SH-SY5Y (cell line): ENCODE data around the gene ZBTB49.

Source experiments
- GATA2 ChIP-seq: IDR thresholded peaks from 2 replicates; pipeline ENCODE4 v1.6.1; 2011; ENCODE audit warnings: mild to moderate bottlenecking, low read depth, low read length
- GATA3 ChIP-seq: IDR thresholded peaks from 2 replicates; pipeline ENCODE4 v1.6.1; 2011; ENCODE audit warnings: low read depth, mild to moderate bottlenecking, low read length, moderate library complexity

DNA sequence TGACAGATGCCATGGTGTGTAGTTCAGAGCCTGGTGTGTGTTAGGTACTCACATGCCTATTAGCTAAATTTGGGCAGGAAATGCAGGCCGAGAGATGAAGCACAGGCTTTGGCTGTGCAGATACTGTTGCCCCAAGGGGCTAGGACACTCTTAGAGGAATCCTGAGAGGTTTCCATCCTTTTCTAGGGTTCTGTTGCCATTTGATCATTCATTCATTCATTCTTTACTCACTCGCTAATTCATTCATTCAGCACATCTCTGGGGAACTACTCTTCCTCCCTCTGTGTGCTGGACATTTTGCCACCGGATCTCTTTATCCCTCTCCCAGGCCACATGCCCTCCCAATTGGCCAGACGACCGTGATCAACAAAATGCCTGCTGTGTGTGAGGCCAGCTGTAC, 53.0 kb downstream of the ZBTB49 start:
- TF ChIP-seq GATA2 (no peak), GATA3 (no peak)
